ENCODE measurements around the gene SPOCK1. TPM values are rescaled to one million over a fixed set of nuclear protein-coding genes. Genes with fewer than 3 reads are reported as not detected.

The SPOCK1 gene
- total RNA-seq, 1 experiment from 2014 or later: 0.27 TPM

- Histone ChIP-seq H3K9ac (ENCODE audit: low read length) (no peak overlapping the region), H3K4me3 (replicated peaks in 1 of 2; ENCODE audit: low read depth in 1 of 2, low read length in 2 of 2) (no peak overlapping the region), H3K9me3 (ENCODE audit: control insufficient read depth in 1 of 2, insufficient read depth in 1 of 2, low read depth in 1 of 2, low read length in 2 of 2) (no peaks in the 10 kb centered on the region), H2AFZ (ENCODE audit: low read depth, low read length, poor library complexity, severe bottlenecking) (no peak overlapping the region), H3K36me3 (ENCODE audit: control insufficient read depth in 1 of 2, insufficient read depth in 2 of 2, low read length in 2 of 2) (no peaks in the 10 kb centered on the region), H3K27ac (ENCODE audit: low read depth, low read length) (no peak overlapping the region), H3K9me2 (ENCODE audit: insufficient read depth) (no peaks in the 10 kb centered on the region), H3K27me3 (ENCODE audit: insufficient read depth, low read length) (peaks cover 84% of the 10 kb centered on the region), H4K20me1 (ENCODE audit: insufficient read depth) (no peaks in the 10 kb centered on the region), H3K4me2 (ENCODE audit: low read length) (no peak overlapping the region), H3K4me1 (ENCODE audit: control insufficient read depth in 1 of 2, insufficient read depth in 2 of 2, low read length in 2 of 2) (no peaks in the 10 kb centered on the region), H3K79me2 (ENCODE audit: insufficient read depth, low read length) (no peaks in the 10 kb centered on the region)
- ChIA-PET POLR2A (no interaction called here), CTCF (interaction anchor here (0.7 kb wide), 1 partner anchor 11 kb away, joined by 4 read pairs; no protein-coding TSS in a partner anchor), RAD21 (ENCODE audit: low non-redundant PET in 1 of 2, low total read pairs in 2 of 2, uncharacterized antibody in 2 of 2, unreplicated experiment in 2 of 2) (no interaction called here)
- no peak for TF ChIP-seq SP1 (IDR thresholded peaks at IDR 0.05; ENCODE audit: low read depth)
- no peak for TF ChIP-seq ZNF274 (IDR thresholded peaks at IDR 0.05; ENCODE audit: low read depth, low read length)
- TF ChIP-seq TCF7L2 (IDR thresholded peaks at IDR 0.05; ENCODE audit: borderline replicate concordance, extremely low read depth, insufficient read depth, insufficient read length): no peak
- no peak for TF ChIP-seq JUND (IDR thresholded peaks at IDR 0.05)
- no peak for TF ChIP-seq ZBTB33 (IDR thresholded peaks at IDR 0.05; ENCODE audit: extremely low read depth, insufficient replicate concordance, low read length)
- TF ChIP-seq ZFX (IDR thresholded peaks at IDR 0.05): no peak
- no peak for TF ChIP-seq ELF1 (IDR thresholded peaks at IDR 0.05; ENCODE audit: borderline replicate concordance, low read depth)
- no peak for TF ChIP-seq RAD21 (IDR thresholded peaks at IDR 0.05; ENCODE audit: low read depth)
- TF ChIP-seq CEBPB (IDR thresholded peaks at IDR 0.05; ENCODE audit: low read depth): no peak
- no peak for TF ChIP-seq REST (IDR thresholded peaks at IDR 0.05; ENCODE audit: low read depth)
- TF ChIP-seq EZH2 (IDR thresholded peaks at IDR 0.05): no peak
- TF ChIP-seq SRF (IDR thresholded peaks at IDR 0.05; ENCODE audit: low read depth): no peak
- no peak for TF ChIP-seq FOSL1 (IDR thresholded peaks at IDR 0.05; ENCODE audit: low read depth)
- TF ChIP-seq SIN3A (IDR thresholded peaks at IDR 0.05; ENCODE audit: low read depth): no peak
- no peak for TF ChIP-seq EGR1 (IDR thresholded peaks at IDR 0.05; ENCODE audit: low read depth)
- no peak for TF ChIP-seq CBX3 (IDR thresholded peaks at IDR 0.05; ENCODE audit: low read depth)
- no TSS peak for BruUV-seq (replicated peaks)
- DNase-seq (ENCODE audit: low read depth, low spot score): no peak
- intact Hi-C loops (cut with micrococcal nuclease): no loop called here
- no peak for ATAC-seq
Observed at GRCh38 chr5:137355708-137356107, 143.4 kb downstream of the SPOCK1 start.

Data from HCT116 (cell line).